Measurements from ENCODE around the gene FSTL4.

Gene FSTL4

DNA sequence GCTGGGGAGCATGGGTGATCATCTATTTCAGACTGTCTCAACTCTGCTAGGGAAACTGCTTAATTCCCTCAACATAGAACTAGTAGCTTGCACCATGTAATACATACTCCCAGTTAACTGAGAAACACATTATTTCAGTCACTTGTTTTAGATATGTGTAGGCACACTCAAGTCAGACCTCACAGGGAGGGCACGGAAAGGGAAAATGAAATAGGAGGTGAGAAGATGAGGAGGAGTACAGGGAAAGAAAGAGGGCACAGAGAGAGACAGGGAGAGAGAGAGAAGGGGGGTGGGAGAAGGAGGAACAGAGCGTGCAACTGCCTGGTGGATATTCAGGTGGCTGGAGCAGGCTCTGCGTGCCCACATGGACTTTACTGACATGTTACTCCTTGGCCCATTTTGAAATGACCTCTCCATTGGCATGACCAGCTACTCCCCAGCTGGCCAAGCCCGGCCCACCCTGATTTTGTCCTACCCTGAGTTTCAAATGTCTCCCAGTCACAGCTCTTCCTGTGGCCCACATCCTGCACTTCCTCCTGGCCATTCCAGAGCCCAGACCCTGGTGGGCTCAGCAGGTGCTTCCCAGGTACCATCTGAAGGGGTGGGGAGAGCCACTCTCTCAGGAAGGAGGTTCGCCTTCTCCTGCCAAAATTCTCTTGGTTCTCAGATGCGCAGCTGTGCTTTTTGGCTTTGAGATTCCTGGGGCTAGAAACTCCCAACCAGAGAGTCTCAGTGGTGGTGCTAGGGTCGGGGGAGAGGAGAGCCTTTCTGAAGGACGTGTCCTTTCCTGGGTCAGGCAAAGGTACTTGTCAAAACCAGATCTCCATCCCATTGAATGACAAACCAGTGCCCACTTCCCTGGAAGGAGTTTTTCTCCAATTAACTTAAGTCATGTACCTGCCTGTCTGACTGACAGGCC, 229.4 kb downstream of the FSTL4 start:
- peak; percentile 8 for DNase-seq

GRCh38 chr5:133381571-133382365, 230.6 kb downstream of the FSTL4 start:
- peak; percentile 25 for DNase-seq

DNA sequence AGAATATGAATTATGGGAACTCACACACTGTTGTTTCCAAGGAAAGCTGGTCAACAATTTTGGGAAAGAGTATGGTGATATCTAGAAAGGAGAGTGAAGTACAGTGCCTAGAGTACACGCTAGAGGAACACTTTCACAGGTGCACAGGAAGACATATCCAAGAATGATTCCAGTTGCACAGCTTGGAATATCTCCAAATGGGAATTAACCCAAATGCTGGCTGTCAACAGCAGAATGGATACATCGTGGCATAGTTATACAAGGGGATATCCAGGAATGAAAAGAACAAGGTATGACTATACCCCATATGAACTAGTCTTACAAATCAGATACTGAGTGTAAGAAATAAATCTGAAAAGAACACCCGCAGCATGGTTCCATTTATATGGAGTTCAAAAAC, 231.3 kb downstream of the FSTL4 start:
- no peak for DNase-seq

DNA sequence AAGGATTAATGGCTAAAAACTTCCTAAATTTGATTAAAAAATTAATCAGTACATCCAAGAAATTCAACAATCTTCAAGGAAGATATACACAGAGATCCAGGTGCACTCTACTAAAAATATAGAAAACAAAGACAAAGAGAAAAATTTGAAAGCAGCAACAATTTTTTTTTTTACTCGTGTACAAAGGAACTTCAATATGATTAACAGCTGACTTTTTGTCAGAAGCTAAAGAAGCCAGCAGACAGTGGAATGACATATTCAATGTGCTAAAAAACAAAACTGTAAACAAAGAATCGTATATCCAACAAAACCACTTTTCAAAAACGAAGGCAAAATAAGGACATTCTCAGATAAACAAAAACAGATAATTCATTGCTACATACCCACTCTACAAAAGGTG, 234.6 kb downstream of the FSTL4 start:
- no peak for DNase-seq

DNA sequence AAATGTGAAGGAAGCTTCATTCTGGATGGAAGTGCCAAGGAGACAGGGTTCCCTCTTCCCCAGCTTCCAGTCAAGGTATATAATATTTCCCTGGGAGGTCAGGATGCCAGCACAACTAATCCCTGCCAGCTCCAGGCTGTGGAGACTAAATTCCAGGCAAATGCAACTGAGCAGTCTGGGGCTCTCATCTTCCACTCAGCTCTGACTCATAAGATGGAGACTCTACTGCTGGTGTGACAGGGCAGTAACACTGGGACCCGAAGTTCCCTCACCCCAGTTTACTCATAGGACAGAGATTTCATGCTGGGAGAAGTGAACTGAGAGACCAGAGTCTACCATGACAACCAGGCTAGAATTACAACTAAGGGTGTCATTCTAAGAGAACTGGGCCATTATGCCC, 235.4 kb downstream of the FSTL4 start:
- peak; percentile 13 for DNase-seq

DNA sequence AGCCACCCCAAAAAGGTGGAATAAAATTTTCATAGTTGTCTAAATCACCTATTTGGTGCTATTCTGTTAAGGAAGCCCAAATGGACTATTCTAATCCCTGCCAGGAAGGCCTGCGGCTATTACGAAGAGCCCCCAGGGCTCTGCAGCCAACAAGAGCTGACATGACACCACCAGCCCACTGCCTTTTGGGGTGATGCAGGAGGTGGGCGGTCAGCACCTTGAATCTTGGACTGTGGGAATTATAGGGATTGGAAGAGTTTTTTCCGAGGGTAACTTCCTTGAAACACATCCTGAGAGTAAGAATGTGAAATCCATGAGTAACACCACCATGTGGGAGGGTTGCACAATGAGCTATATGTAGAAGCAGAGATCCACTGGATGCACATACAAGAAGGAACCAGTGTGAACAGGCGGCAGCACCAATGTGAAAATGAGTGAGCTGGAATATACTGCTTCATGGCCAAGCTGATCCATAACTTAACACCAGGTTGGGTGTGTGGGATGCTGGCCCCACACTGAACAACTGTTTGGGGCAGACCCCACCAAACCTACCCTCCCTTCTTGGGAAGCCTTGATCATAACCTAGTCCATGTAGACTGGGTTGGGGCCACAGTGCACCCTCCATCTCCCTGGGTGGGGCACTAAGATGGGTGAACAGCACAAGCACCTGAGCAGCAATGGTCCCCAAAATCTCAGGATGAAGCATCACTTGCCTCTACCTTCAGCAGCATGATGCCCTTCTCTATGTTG, 239.0 kb downstream of the FSTL4 start:
- peak; percentile 15 for DNase-seq

DNA sequence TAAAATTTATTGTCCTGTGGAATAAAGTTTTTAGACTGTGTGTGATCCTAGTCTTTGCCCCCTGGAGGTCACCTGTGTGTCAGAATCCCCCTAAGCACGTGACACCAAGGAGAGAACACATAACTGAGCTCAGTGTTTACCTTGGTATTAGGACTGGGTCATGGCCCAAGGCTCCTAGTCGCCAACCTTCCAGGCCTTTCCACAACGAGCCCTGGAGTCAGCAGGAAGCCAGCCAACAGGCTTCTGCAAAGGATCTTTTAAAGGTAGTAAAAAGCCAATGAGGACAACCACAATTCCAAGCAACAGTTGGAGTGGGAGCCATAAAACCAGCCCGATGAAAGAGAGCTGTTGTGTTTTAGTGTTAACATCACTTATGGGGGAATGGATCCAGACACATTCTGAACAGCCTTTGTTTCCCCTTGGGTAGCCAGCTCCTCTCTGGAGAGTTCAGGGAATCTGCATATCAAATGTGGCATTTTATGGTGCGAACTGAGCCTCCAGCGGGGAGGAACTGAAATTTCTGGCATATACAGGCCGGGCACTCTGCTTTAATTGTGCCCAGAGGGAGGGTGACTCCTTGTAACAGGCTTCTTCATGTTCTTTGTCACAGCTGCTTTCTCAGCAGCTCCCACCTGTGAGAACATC, 239.9 kb downstream of the FSTL4 start:
- peak; percentile 15 for DNase-seq

GRCh38 chr5:133371371-133372155, 240.8 kb downstream of the FSTL4 start:
- DNase-seq, result peak; percentile 36

- peak; percentile 32 for DNase-seq
Observed at GRCh38 chr5:133370904-133371303, 241.4 kb downstream of the FSTL4 start.

GRCh38 chr5:133370036-133370831, 242.1 kb downstream of the FSTL4 start:
- no peak for DNase-seq

DNA sequence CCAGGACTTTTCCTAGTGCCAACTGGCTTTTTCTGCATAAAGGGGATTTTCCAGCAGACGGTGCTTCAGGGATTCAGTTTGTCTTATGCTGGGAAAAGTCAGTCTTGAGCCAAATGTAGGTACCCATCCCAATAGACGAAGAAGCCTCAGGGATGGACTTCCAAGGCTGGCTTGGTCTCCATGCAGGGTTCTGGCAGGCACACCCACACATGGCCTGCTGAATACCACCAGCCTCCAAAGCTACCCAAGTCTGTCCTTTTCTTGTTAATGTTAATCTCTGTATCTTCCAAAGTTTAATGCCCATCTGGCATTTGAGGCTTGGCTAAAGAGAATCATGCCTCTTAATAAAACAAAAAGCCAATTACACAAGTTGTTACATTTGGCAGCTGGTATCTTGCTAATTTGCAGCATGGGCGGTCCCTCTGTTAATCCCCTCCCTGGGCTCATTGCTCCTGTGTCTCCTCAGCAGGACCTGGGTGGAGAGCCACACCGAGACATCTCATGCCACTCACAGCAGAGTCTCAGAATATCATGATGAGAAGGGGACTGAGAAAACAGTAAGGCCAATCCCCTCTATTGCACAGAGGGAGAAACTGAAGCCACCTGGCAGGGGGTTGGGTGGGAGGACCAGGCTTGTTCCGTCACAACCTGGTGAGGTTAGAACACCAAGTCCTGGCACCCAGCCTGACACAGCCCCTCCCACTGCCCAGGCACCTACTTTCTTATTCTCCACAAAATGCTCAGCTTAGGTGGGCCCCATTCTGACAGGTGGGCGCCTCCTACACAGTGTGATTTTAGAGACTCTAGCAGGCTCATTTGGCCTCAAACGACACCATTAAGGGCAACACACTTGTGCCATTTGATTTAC, 243.2 kb downstream of the FSTL4 start:
- DNase-seq, result no peak

DNA sequence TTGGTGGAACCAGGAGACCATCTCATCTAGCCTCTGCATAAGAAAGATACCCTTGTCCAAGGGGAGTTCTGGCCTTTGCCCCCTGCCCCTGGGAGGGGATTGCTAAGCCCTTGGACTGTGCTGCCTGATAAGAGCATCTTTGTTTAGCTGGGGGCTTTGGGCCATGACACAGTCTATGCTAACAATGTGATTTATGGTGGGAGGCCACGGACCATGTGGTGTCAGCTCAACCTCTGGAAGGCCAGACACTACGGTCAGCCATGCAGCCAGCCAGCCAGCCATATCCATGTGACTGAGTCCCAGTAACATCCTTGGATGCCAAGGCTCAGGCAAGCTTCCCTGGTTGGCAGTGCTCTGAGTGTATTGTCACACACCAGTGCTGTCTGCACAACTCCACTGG, 244.4 kb downstream of the FSTL4 start:
- DNase-seq, result no peak

DNA sequence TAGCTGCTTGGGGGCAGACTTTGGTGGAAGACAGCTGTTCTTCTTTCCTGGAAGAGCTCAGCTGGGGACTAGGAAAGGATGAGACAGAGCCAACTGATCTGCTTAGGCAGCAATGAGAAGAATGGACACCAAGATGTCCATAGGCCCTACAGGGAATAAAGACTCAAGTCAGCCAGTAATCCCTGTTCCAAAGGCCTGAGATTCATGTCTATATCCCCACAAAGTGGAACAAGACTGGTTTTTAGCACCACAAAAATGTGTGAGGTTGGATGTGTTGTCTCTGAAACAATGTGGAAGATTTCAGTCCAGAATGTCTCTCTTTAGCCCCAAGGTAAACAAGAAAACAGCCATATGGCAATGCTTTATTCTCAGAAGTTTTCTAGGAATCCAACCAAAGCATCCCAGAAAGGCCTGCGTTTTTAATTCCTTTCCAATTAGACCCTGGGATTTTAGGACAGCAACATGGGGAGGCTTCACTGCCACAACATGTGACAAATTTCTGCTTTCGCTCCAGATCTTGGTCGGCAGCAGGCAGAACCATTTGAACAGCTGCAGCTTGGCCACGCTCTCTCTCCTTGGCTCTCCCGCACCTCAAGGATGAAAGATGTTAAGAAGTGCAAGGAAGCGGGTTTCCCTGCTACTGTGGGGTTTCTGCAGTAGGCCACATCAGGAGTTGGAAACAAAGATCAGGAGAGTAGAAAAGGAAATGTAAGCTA, 245.1 kb downstream of the FSTL4 start:
- DNase-seq, result no peak

- DNase-seq, result no peak
Observed at GRCh38 chr5:133366438-133366837, 245.9 kb downstream of the FSTL4 start.

DNA sequence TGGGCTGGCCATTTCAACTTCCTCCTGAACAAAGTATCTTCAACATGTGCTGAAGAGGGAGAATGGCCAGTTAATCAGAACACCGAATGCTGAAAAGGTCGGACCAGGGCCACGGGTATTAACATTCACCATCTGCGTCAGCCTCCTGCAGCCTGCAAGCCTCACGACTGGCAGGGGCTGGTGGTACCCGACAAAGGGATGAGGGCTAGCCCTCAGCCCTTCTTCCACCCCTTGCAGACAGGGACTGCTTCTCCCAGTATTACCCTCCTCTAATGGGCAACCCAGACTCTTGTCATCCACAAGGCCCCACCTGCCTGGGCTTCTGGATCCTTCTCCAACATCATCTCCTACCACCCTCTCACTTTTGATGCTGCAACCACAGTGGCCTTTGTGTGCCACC, 246.6 kb downstream of the FSTL4 start:
- DNase-seq, result no peak

GRCh38 chr5:133364936-133365707, 247.2 kb downstream of the FSTL4 start:
- DNase-seq, result no peak

- no peak for DNase-seq
Observed at GRCh38 chr5:133363807-133364587, 248.3 kb downstream of the FSTL4 start.

DNA sequence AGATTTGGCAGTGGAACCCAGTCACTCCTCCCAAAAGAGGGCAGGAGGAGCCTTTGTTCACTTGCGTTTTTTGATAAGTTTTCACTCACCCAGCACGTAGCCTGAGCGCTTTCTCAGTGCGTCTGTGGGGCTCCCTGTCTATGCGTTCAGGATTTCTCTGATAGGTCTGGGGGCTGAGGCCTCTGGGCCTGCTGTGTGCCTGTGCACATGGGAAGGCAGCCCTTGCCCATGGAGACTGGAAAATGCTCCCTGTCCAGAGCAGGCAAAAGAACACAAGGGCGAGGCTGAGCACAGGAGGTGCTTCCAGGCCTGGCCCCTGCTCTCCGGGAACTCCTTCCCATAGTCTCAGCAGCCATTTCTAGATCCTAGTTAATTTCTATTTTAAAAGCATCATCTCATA, 249.9 kb downstream of the FSTL4 start:
- no peak for DNase-seq

Measured in activated CD8-positive, alpha-beta memory T cell treated with anti-CD3 and anti-CD28 coated beads, Interleukin-2, amount 50 U/mL, for 48 hours (primary cell).